ENCODE measurements around the gene ZNF80. TPM values are rescaled to one million over a fixed set of nuclear protein-coding genes. Genes with fewer than 3 reads are reported as not detected.
"Not testable (repeated sequence)": the region's sequence is repeated elsewhere in the genome, so short reads cannot be mapped to it uniquely, and the experiment has no call there.

Gene ZNF80
- not detected for total RNA-seq

DNA sequence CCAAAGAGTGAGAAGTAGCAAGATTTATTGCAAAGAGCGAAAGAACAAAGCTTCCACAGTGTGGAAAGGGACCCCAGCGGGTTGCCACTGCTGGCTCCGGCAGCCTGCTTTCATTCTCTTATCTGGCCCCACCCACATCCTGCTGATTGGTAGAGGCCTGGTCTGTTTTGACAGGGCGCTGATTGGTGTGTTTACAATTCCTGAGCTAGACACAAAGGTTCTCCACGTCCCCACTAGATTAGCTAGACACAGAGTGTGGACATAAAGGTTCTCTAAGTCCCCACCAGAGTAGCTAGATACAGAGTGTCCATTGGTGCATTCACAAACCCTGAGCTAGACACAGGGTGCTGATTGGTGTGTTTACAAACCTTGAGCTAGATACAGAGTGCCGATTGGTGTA lies at the start of gene ZNF80:
ZNF80 (minus strand) TSS at position 101 of the 400 bp plus-strand sequence. CDS start 504 bp downstream, outside the sequence.
- H3K9me3 ChIP-seq; DNase-seq (ENCODE audit: low spot score); ATAC-seq (ENCODE audit: insufficient number of reproducible peaks, low FRiP score, low read depth); H3K4me3 ChIP-seq; H3K27me3 ChIP-seq (replicated peaks; ENCODE audit: insufficient read depth); H3K27ac ChIP-seq; H3K4me1 ChIP-seq (ENCODE audit: control insufficient read depth in 1 of 2, low read depth in 2 of 2); H3K36me3 ChIP-seq: not testable (repeated sequence)

DNA sequence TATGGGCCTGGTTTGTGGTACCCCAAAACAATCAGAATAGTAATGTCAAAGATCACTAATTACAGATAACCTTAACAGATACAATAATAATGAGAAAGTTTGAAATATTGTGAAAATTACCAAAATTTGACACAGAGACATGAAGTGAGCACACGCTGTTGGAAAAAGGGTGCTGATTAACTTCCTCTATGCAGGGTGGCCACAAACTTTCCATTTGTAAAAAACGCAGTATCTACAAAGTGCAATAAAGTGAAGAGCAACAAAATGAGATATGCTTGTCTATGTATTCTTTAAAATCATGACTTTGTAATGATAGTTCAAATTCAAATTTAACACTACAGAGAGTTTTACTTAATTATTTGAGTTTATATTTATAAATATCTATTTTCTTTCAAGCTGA lies 48.9 kb upstream of the ZNF80 start:
- H3K4me1 ChIP-seq (ENCODE audit: control insufficient read depth in 1 of 2, low read depth in 2 of 2) = peaks cover 0 to 4% of the 10 kb centered on the region in 2 donors
- H3K36me3 ChIP-seq = no peaks in the 10 kb centered on the region
- no peak for DNase-seq (ENCODE audit: low spot score)
- H3K4me3 ChIP-seq = no peak overlapping the region
- H3K27ac ChIP-seq = no peak overlapping the region
- ATAC-seq (ENCODE audit: insufficient number of reproducible peaks, low FRiP score, low read depth) = no peak
- H3K27me3 ChIP-seq (replicated peaks; ENCODE audit: insufficient read depth) = no peaks in the 10 kb centered on the region
- TF ChIP-seq, protein P1, sequence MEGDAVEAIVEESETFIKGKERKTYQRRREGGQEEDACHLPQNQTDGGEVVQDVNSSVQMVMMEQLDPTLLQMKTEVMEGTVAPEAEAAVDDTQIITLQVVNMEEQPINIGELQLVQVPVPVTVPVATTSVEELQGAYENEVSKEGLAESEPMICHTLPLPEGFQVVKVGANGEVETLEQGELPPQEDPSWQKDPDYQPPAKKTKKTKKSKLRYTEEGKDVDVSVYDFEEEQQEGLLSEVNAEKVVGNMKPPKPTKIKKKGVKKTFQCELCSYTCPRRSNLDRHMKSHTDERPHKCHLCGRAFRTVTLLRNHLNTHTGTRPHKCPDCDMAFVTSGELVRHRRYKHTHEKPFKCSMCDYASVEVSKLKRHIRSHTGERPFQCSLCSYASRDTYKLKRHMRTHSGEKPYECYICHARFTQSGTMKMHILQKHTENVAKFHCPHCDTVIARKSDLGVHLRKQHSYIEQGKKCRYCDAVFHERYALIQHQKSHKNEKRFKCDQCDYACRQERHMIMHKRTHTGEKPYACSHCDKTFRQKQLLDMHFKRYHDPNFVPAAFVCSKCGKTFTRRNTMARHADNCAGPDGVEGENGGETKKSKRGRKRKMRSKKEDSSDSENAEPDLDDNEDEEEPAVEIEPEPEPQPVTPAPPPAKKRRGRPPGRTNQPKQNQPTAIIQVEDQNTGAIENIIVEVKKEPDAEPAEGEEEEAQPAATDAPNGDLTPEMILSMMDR (IDR thresholded peaks at IDR 0.05) = no peak
- H3K9me3 ChIP-seq = no peaks in the 10 kb centered on the region

DNA sequence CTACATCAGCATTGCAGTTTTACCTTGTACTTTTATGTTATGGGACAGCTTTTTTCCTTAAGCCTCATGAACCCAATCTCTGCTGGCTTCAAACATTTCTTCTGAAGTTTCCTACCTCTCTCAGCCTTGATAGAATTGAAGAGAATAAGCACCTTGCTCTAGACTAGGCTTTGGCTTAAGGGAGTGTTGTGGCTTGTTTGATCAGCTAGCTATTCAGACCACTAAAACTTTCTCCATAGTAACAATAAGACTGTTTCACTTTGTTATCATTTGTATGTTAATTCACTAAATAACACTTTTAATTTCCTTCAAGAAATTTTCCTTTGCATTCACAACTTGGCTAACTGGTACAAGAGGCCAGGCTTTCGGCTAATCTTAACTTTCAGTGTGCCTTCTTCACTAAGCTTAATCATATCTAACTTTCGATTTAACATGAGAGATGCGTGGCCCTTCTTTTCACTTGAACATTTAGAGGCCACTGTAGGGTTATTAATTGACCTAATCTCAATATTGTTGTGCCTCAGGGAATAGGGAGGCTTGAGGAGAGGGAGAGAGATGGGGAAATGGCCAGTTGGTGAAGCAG lies 48.4 kb upstream of the ZNF80 start:
- Histone ChIP-seq H3K36me3 (no peaks in the 10 kb centered on the region), H3K27ac (no peak overlapping the region), H3K27me3 (replicated peaks; ENCODE audit: insufficient read depth) (no peaks in the 10 kb centered on the region), H3K9me3 (no peaks in the 10 kb centered on the region), H3K4me3 (no peak overlapping the region), H3K4me1 (ENCODE audit: control insufficient read depth in 1 of 2, low read depth in 2 of 2) (no peaks in the 10 kb centered on the region)
- TF ChIP-seq, protein P1 (IDR thresholded peaks at IDR 0.05) = no peak
- no peak for ATAC-seq (ENCODE audit: insufficient number of reproducible peaks, low FRiP score, low read depth)
- no peak for DNase-seq (ENCODE audit: low spot score)

DNA sequence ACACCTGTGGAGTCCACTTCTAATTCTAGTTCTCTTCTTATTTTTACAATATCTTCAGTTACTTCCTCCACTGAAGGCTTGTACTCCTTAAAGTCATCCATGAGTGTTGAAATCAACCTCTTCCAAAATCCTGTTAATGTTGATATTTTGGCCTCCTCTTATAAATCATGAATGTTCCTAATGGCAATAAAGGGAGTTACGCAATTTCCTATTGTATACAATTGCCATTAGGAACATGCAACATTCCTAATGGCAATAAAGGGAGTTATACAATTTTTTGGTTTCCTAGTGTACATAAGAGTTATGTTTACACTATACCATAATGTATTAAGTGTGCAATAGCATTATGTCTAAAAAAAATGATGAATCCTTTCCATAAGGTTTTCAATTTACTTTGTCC lies 47.3 kb upstream of the ZNF80 start:
- H3K36me3 ChIP-seq = no peaks in the 10 kb centered on the region
- H3K4me3 ChIP-seq = no peak overlapping the region
- H3K27ac ChIP-seq = no peak overlapping the region
- no peaks in the 10 kb centered on the region for H3K27me3 ChIP-seq (replicated peaks; ENCODE audit: insufficient read depth)
- ATAC-seq (ENCODE audit: insufficient number of reproducible peaks, low FRiP score, low read depth) (no peak), DNase-seq (ENCODE audit: low spot score) (no peak)
- TF ChIP-seq, protein P1 (IDR thresholded peaks at IDR 0.05) = no peak
- no peaks in the 10 kb centered on the region for H3K9me3 ChIP-seq
- H3K4me1 ChIP-seq (ENCODE audit: control insufficient read depth in 1 of 2, low read depth in 2 of 2) = no peaks in the 10 kb centered on the region

DNA sequence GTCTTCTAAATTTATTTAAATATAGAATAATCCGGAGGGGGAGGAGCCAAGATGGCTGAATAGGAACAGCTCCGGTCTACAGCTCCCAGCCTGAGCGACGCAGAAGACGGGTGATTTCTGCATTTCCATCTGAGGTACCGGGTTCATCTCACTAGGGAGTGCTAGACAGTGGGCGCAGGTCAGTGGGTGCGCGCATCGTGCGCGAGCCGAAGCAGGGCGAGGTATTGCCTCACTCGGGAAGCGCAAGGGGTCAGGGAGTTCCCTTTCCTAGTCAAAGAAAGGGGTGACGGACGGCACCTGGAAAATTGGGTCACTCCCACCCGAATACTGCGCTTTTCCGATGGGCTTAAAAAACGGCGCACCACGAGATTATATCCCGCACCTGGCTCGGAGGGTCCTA lies 39.5 kb upstream of the ZNF80 start:
- not testable (repeated sequence) for H3K27me3 ChIP-seq (replicated peaks; ENCODE audit: insufficient read depth); DNase-seq (ENCODE audit: low spot score); H3K27ac ChIP-seq; H3K9me3 ChIP-seq; H3K36me3 ChIP-seq; ATAC-seq (ENCODE audit: insufficient number of reproducible peaks, low FRiP score, low read depth); H3K4me1 ChIP-seq (ENCODE audit: control insufficient read depth in 1 of 2, low read depth in 2 of 2); H3K4me3 ChIP-seq

DNA sequence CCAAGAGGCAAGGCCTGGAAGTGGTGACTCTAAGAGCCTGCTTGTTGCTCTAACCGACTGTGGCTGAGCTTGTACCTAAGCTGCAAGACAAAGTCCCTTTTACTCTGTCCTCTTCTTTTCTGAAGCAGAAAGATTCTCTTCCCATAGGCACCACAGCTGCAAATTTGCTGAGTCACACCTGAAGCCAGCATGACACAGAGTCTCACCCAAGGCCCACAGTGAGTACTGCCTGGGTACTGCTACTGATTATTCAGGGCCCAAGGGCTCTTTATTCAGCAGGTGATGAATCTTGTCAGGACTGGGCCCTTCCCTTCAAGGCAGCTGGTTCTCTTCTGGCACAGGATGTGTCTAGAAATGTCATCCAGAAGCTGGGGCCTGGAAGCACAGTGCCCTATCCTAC lies 37.6 kb upstream of the ZNF80 start:
- H3K4me3 ChIP-seq = no peak overlapping the region
- TF ChIP-seq, protein P1 (IDR thresholded peaks at IDR 0.05) = no peak
- H3K4me1 ChIP-seq (ENCODE audit: control insufficient read depth in 1 of 2, low read depth in 2 of 2) = no peaks in the 10 kb centered on the region
- no peaks in the 10 kb centered on the region for H3K27me3 ChIP-seq (replicated peaks; ENCODE audit: insufficient read depth)
- no peak for DNase-seq (ENCODE audit: low spot score)
- no peak overlapping the region for H3K27ac ChIP-seq
- no peaks in the 10 kb centered on the region for H3K36me3 ChIP-seq
- no peak for ATAC-seq (ENCODE audit: insufficient number of reproducible peaks, low FRiP score, low read depth)
- peaks cover 4% of the 10 kb centered on the region for H3K9me3 ChIP-seq

Data from thoracic aorta (tissue), 2 donors.